Measurements from ENCODE around the gene BICRA. TPM values are rescaled to one million over a fixed set of nuclear protein-coding genes. Genes with fewer than 3 reads are reported as not detected.

BICRA gene
- total RNA-seq, 1 experiment from 2014 or later: 23.1 TPM

DNA sequence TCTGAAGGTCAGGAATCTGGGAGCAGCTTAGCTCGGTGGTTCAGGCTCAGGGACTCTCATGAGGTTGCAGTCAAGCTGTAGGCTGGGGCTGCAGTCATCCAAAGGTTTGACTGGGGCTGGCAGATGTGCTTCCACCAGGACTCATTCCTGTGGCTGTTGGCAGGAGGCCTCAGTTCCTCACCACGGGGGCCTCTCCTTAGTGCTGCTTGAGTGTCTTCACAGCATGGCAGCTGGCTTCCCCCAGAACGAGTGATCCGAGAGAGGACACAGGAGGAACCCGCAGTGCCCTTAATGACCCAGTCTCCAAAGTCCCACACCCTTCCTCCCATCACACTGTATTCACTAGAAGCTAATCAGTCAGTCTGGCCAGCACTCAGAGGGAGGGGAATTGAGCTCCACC lies 65.6 kb downstream of the BICRA start:
- ChIA-PET POLR2A (ENCODE audit: low non-redundant PET) (no interaction called here), CTCF (no interaction called here)
- Histone ChIP-seq H3K9me3 (ENCODE audit: low read depth, low read length, poor library complexity, severe bottlenecking) (no peaks in the 10 kb centered on the region), H3K36me3 (ENCODE audit: insufficient read depth, low read length, poor library complexity, severe bottlenecking) (peaks cover 8% of the 10 kb centered on the region), H3K27ac (ENCODE audit: low read depth, low read length, poor library complexity, severe bottlenecking) (no peak overlapping the region), H3K4me1 (ENCODE audit: insufficient read depth, low read length, poor library complexity, severe bottlenecking) (no peaks in the 10 kb centered on the region), H3K4me3 (ENCODE audit: low read depth, low read length, poor library complexity, severe bottlenecking) (no peak overlapping the region), H3K27me3 (replicated peaks; ENCODE audit: insufficient read depth, low read depth, low read length, poor library complexity) (no peaks in the 10 kb centered on the region)
- no peak for DNase-seq (ENCODE audit: low spot score)
- TF ChIP-seq, protein P1, sequence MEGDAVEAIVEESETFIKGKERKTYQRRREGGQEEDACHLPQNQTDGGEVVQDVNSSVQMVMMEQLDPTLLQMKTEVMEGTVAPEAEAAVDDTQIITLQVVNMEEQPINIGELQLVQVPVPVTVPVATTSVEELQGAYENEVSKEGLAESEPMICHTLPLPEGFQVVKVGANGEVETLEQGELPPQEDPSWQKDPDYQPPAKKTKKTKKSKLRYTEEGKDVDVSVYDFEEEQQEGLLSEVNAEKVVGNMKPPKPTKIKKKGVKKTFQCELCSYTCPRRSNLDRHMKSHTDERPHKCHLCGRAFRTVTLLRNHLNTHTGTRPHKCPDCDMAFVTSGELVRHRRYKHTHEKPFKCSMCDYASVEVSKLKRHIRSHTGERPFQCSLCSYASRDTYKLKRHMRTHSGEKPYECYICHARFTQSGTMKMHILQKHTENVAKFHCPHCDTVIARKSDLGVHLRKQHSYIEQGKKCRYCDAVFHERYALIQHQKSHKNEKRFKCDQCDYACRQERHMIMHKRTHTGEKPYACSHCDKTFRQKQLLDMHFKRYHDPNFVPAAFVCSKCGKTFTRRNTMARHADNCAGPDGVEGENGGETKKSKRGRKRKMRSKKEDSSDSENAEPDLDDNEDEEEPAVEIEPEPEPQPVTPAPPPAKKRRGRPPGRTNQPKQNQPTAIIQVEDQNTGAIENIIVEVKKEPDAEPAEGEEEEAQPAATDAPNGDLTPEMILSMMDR (conservative IDR thresholded peaks at IDR 0.05; ENCODE audit: low read depth, low read length): no peak
- TF ChIP-seq EZH2 (IDR thresholded peaks at IDR 0.05; ENCODE audit: borderline replicate concordance, low read depth, low read length, poor library complexity, severe bottlenecking): no peak
- BruUV-seq (replicated peaks): no TSS peak
- intact Hi-C loops (cut with micrococcal nuclease; ENCODE audit: unreplicated experiment): no loop called here

DNA sequence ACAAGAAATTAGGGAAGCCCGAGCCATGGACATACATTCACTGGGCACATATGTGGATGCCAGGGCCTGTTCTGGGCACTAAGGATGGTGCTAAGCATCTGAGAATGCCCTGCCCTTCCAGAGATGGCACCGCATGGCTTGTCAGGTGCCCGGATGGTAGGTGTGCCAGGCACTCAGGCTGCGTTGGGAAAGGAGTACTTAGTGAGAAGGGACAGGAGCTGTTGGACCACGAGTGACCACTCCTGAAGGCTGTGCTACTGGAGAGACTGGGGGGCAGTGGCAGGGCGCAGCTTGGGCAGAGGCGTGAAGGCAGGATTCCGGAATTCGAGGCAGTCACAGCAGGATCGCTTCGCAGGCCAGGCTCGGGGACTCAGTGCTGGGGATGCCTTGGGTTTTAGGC lies 66.3 kb downstream of the BICRA start:
- H3K4me1 ChIP-seq (ENCODE audit: insufficient read depth, low read length, poor library complexity, severe bottlenecking): no peaks in the 10 kb centered on the region
- no peaks in the 10 kb centered on the region for H3K9me3 ChIP-seq (ENCODE audit: low read depth, low read length, poor library complexity, severe bottlenecking)
- TF ChIP-seq, protein P1 (conservative IDR thresholded peaks at IDR 0.05; ENCODE audit: low read depth, low read length): no peak
- TF ChIP-seq EZH2 (IDR thresholded peaks at IDR 0.05; ENCODE audit: borderline replicate concordance, low read depth, low read length, poor library complexity, severe bottlenecking): no peak
- DNase-seq (ENCODE audit: low spot score): no peak
- intact Hi-C loops (cut with micrococcal nuclease; ENCODE audit: unreplicated experiment): no loop called here
- H3K27ac ChIP-seq (ENCODE audit: low read depth, low read length, poor library complexity, severe bottlenecking): no peak overlapping the region
- POLR2A ChIA-PET (ENCODE audit: low non-redundant PET): no interaction called here
- H3K27me3 ChIP-seq (replicated peaks; ENCODE audit: insufficient read depth, low read depth, low read length, poor library complexity): no peaks in the 10 kb centered on the region
- BruUV-seq (replicated peaks): no TSS peak
- CTCF ChIA-PET: no interaction called here
- no peak overlapping the region for H3K4me3 ChIP-seq (ENCODE audit: low read depth, low read length, poor library complexity, severe bottlenecking)
- H3K36me3 ChIP-seq (ENCODE audit: insufficient read depth, low read length, poor library complexity, severe bottlenecking): peaks cover 13% of the 10 kb centered on the region

DNA sequence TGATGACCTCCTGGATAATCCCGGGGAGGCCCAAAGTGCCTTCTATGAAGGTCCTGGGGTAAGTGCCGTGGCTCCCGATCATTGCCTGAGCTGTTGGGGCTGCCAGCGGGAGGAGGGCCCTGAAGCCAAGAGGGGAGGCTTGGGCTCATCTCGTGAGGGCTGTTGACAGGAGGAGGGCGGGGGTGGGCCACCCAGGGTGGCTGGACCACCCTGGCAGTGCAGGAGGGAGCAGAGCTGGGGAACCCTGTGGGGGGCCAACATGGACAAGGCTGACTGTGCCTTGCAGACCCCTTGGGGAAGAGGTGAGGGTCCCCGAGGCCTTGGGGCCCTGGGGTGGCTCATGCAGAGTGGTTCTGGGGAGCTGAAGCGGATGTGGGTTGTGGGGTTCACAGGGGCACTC lies 66.9 kb downstream of the BICRA start:
- TF ChIP-seq EZH2 (IDR thresholded peaks at IDR 0.05; ENCODE audit: borderline replicate concordance, low read depth, low read length, poor library complexity, severe bottlenecking): no peak
- TF ChIP-seq, protein P1 (conservative IDR thresholded peaks at IDR 0.05; ENCODE audit: low read depth, low read length): no peak
- H3K4me1 ChIP-seq (ENCODE audit: insufficient read depth, low read length, poor library complexity, severe bottlenecking): no peaks in the 10 kb centered on the region
- H3K4me3 ChIP-seq (ENCODE audit: low read depth, low read length, poor library complexity, severe bottlenecking): no peak overlapping the region
- CTCF ChIA-PET: no interaction called here
- BruUV-seq (replicated peaks): no TSS peak
- H3K36me3 ChIP-seq (ENCODE audit: insufficient read depth, low read length, poor library complexity, severe bottlenecking): peaks cover 17% of the 10 kb centered on the region
- no peak overlapping the region for H3K27ac ChIP-seq (ENCODE audit: low read depth, low read length, poor library complexity, severe bottlenecking)
- POLR2A ChIA-PET (ENCODE audit: low non-redundant PET): no interaction called here
- intact Hi-C loops (cut with micrococcal nuclease; ENCODE audit: unreplicated experiment): no loop called here
- no peaks in the 10 kb centered on the region for H3K9me3 ChIP-seq (ENCODE audit: low read depth, low read length, poor library complexity, severe bottlenecking)
- H3K27me3 ChIP-seq (replicated peaks; ENCODE audit: insufficient read depth, low read depth, low read length, poor library complexity): no peaks in the 10 kb centered on the region
- DNase-seq (ENCODE audit: low spot score): no peak
